ENCODE results near the gene FAM221A.

DNA sequence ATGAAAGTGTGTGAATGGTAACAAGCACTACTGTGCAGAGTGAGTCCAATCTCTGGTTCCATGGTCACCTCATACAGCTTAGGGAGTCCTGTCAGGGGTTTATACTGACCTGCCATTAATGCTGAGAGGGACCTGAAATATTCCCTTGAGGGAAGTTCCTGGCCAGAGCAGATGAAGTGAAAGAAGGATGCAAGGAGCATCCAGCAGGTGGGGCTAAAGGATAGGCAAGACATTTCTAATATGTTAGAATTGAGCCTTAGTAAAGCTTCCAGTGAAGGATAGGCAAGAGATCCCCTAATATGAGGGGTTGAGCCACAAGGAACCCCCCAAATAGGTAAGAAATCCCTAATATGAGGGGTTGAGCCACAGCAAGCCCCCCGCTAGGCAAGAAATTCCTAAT lies 25.5 kb upstream of the FAM221A start:
- TF ChIP-seq, protein P1, sequence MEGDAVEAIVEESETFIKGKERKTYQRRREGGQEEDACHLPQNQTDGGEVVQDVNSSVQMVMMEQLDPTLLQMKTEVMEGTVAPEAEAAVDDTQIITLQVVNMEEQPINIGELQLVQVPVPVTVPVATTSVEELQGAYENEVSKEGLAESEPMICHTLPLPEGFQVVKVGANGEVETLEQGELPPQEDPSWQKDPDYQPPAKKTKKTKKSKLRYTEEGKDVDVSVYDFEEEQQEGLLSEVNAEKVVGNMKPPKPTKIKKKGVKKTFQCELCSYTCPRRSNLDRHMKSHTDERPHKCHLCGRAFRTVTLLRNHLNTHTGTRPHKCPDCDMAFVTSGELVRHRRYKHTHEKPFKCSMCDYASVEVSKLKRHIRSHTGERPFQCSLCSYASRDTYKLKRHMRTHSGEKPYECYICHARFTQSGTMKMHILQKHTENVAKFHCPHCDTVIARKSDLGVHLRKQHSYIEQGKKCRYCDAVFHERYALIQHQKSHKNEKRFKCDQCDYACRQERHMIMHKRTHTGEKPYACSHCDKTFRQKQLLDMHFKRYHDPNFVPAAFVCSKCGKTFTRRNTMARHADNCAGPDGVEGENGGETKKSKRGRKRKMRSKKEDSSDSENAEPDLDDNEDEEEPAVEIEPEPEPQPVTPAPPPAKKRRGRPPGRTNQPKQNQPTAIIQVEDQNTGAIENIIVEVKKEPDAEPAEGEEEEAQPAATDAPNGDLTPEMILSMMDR (conservative IDR thresholded peaks at IDR 0.05; ENCODE audit: low read depth, low read length) = peak; percentile 51
- TF ChIP-seq EZH2 (IDR thresholded peaks at IDR 0.05; ENCODE audit: borderline replicate concordance, low read depth, low read length, poor library complexity, severe bottlenecking) = no peak

All from A673 (cell line).